Measurements from ENCODE around the gene FNDC5.
A peak's percentile ranks its signal among the peaks of the same experiment; 100 is the strongest.

The FNDC5 gene

DNA sequence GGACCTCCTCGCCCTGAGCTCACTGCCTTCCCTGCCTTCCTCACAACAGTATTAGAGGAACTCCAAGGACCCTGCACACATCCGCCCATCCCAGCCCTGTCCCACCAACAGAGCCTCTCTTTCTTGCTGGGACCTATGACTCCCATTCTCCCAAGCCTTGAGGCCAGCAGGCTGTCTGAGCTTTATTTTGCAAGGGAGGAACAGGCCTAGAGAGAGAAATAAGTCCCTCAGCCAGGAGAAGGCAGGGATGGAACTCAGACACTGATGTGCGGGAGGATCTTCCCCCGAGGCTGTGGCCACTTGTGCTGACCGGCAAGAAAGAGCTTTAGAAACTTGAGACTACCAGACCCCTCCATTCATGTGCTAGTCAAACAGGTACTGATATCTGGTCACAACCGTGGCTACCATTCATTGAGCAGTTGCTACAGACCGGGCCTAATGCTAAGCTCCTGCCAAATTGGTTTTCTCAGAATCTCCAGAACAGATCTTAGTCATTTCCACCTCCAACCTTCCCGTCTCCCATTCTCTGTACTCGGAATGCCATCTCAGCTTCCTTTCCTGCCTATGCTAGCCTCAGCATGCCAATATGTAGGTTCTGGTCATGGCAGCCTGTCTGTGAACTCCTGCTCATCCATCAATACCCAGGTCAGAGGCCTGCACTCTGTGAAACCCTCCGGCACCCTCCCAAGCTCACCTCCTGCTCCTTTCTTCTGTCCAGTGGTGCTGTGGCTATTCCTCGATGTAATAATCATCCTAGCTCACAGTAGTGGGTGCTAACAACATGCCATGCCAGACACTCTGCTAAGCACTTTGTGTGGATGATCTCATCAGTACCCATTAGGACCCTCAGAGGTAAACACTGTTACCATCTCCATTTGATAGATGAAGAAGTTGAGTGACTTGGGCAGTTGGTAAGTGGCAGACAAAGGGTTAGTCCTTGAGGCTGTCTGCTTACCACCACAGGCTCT is 26.7 kb upstream of the FNDC5 start:
- peak; percentile 1 for DNase-seq

DNA sequence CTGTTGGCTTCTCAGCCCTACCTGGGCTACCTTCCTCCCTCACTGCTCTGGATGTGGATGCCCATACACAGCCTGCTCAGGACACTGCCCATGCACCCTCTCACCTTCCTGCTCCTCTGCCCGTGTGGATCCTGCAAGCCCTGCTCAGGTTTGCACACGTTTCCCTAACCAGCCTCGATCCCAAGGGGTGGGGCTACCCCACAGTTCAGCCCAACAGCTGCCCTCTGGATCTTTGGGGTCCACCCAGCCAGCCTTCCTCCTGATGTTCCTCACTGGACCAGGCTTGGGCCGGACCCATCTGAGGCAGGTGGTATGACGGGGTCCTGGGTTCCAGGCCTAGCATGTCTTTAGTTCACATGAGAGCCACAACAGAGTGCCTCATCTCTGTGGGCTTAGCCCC is 25.7 kb upstream of the FNDC5 start:
- no peak for DNase-seq

- peak; percentile 24 for DNase-seq
These were observed 24.9 kb upstream of the FNDC5 start for GRCh38 chr1:32895325-32896215.

DNA sequence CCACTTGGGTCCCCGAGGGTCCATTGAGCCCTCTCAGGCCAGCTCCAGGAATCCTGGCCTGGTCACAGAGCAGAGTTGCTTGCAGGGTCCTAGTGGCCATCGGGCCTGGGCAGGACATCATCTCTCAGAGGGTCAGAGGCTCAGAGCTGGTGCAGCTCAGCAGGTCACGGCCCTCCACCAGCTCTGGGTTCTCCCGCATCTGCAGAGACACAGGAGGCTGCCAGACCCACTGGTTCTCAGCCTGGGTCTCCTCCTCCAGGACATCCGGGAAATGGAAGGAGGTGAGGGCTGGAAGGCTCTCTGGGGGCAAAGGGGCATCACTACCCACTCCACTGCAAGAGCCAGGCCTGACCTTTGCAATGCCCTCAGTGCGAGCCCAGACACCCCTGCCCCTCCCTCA is 24.0 kb upstream of the FNDC5 start:
- peak; percentile 21 for DNase-seq

- DNase-seq: peak; percentile 53
These were observed 23.4 kb upstream of the FNDC5 start for GRCh38 chr1:32894019-32894600.

- peak; percentile 84 for DNase-seq
These were observed 22.7 kb upstream of the FNDC5 start for GRCh38 chr1:32893198-32894018.

DNA sequence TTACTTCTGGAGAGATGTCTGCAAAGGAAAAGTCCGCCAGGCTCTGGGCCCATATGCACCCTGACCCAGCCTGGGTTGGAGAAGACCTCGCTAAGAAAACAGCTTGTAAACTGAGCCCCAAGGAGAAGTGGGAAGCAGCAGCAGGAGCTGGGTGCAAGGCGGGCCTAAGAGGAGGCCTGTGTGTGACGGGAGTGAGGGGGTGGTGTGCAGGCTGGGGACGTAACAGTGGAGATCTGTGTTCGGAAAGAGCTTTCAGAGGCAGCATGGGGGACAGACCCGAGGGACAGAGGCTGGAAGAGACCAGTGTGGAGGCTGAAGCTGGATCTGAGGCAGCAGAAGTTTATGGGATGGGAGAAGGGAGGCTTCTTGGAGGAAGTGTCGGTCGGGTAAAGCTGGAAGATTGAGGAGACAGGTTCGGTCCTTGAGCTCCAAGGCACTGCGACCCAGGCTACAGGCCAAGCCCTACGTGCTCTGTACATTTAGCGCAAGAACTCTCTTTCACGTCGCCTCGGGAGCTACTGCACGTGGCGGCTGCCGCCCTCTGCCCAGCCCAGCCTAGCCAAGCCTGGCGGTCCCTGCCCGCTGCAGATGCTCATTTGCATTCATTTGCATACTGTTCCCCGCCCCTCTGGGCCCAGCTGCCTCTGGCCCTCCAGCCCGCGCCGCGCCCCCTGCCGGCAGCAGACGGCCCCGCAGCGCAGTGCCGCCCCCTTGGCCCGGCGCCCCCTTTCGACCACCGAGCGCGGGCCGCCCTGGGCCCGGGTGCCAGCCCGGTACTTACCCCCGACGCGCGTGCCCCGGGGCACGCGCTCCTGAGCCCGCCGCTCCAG is 21.9 kb upstream of the FNDC5 start:
- peak; percentile 78 for DNase-seq

DNA sequence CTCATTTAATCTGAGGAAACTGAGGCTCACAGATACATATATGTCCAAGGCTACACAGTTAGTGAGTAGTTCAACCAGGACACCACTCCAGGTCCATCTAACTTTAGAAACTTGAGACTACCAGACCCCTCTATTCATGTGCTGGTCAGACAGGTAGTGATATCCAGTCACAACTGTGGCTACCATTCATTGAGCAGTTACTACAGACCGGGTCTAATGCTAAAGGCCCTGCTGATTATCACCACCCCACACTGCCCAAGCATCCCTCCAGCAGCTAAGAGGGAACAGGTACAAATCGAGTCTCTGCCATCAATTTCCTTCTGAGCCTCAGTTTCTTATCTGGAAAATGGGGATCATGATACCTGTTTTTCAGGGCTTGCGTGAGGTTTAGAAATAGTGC is 20.9 kb upstream of the FNDC5 start:
- no peak for DNase-seq

DNA sequence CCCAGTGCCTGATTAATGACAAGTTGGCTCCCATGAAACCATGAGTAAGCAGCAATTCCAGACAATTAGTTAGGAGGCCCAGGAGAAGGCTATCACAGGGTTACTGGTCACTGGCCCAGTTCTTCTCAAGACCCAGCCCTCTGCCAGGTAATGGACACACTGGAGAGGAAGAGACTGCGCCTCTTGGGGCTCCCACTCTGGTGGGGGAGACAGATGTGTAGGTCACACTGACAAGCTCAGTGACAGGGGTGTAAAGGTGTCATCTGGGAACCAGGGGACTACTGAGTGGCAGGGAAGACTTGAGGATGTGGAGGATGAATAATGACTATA is 20.5 kb upstream of the FNDC5 start:
- peak; percentile 5 for DNase-seq

GRCh38 chr1:32890516-32891240 is 20.0 kb upstream of the FNDC5 start:
- DNase-seq: peak; percentile 1

DNA sequence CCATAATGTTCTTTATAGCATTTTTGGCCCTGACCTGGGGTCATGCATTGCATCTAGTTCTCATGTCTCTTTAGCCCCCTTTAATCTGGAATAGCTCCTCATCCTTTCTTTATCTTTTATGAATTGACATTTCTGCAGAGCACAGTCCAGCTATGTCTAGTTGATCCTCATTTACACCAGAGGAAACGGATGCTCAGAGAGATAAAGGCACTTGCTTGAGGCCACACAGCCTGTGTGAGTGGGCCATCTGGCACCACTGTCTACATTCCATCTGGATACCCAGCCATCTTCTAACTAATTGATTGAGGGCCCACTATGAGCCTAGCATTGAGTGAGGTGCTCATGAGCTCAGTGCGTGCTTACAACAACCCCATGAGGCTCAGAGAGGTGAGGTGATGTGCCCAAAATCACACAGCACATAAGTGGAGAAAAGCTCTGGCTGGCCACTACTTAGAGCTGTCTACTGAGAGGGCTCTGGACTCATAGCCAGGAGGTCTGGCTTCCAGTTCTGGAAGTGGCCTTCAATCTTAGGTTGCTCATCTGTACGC is 19.1 kb upstream of the FNDC5 start:
- DNase-seq: no peak

- DNase-seq: peak; percentile 1
These were observed 18.1 kb upstream of the FNDC5 start for GRCh38 chr1:32888677-32889420.

DNA sequence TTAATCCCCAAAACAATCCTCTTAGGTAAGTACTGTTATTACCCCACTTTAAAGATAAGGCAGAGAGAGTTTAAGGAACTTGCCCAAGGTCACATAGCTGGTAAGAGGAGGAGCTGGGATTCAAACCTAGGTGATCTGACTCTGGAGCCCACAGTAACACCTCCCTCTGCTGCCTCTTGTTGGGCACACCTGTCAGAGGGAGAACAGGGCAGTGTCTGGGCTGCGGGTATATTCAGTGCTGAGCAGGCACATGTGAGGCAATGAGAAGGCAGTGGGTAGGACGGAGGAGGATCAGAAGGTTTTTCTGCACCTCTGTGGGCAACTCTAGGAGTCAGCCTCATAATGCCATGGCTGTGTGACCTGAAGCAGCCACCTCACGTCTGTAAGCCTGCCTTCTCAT is 17.4 kb upstream of the FNDC5 start:
- DNase-seq: peak; percentile 0

DNA sequence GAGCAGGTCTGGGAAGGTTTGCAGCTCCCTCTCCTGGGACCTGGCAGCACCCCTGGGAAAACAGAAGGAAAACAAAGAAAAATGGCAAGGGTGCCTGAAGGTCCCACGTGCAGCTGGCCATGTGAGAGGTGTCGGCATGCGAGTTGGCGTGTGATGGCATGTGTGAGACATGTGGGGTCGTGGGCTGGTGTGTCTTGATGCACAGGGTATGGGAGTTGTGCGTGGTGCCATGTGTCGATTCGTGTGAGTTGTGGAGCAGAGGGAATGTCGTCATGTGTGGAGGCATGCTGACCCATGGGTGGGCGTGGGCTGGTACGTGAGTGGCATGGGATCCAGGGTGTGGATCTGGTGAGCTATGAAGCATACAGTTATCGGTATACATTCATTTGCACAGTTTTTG is 16.9 kb upstream of the FNDC5 start:
- DNase-seq: no peak

- DNase-seq: no peak
These were observed 16.2 kb upstream of the FNDC5 start for GRCh38 chr1:32886828-32887414.

- DNase-seq: peak; percentile 75
These were observed 15.5 kb upstream of the FNDC5 start, which contains the start of gene HPCA for GRCh38 chr1:32886004-32886827. Gene HPCA (plus strand): TSS chr1:32886491. CDS start chr1:32888899, 2,408 bp downstream.

DNA sequence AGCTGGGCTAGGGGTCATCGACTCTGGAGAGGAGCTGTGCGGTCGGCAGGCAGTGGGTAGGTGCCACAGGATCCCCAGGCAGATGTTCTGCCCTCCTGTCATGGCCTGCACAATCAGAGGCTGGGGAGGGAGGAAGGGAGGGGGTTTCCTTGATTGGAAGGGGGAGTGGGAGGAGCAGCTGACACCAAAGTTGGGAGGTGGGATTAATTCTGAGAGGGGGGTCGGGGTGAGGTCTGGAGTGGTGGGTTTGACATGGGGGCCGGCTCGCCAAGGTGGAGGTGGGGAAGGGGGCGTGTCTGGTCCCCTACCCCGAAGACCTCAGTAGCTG is 14.9 kb upstream of the FNDC5 start:
- DNase-seq: no peak

GRCh38 chr1:32884726-32885125 is 14.0 kb upstream of the FNDC5 start:
- DNase-seq: no peak

- no peak for DNase-seq
These were observed 13.3 kb upstream of the FNDC5 start for GRCh38 chr1:32884032-32884372.

Measured in retina (tissue), 1 donor.